ENCODE data around the gene ABCG8.

The ABCG8 gene

DNA sequence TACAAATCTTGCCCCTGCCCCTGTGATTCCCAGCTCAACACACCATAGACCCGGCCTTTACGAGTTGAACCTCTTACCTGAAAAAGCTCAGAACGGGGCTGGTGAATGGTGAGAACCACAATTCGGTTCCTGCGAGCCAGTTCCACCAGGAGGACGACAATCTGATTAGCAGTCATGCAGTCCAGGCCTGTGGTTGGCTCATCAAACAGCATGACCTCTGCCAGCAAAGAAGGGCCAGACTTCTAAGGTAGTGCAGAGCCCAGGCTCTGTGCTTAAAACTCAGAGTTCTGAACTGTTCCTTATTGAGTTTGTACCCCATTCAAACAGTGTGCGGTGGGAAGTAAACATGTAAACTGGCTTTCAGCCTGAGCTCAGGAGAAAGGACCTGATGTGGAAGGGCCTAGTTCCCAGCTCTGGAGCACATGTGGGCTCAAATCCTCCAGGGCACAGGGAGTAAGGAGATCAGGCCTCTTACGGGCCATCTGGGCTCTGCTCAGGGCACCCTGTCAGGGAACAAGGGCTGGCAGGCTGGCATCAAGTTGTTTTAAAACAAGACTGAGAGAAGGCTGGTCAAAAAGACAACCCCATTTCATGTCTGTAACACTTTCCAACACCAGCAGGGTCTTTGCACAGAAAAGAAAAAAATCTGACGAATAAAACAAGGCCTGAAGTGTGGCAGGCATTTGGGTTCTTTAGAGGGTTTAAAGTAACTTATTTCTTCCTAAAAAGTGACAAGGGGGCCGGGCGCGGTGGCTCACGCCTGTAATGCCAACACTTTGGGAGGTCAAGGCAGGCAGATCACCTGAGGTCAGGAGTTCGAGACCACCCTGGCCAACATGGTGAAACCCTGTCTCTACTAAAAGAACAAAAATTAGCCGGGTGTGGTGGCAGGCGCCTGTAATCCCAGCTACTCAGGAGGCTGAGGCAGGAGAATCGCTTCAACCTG is 12.2 kb upstream of the ABCG8 start:
- DNase-seq (ENCODE audit: low read depth, low spot score), result no peak

- no peak for DNase-seq (ENCODE audit: low read depth, low spot score)
Observed at GRCh38 chr2:43831543-43832294, 7.1 kb upstream of the ABCG8 start.

DNA sequence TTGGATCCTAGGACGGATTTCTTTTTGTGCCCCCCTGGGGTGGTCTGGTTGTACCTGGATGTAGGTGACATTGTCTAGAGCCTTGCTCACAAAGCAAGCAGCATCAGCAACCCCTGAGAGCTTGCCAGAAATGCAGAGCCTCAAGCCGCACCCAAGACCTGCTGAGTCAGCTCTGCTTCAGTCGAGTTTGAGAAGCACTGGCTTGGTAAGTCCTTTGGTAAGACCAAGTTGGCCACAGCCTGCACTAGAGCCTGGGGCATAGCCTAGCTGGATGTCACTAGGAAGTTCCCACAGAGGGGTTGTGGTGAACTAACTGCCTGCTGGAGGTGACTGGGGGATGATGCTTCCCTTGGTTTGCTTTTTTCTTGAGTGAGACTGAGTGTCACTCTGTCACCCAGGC is 6.3 kb upstream of the ABCG8 start:
- no peak for DNase-seq (ENCODE audit: low read depth, low spot score)

- no peak for DNase-seq (ENCODE audit: low read depth, low spot score)
Observed at GRCh38 chr2:43837033-43837432, 1.7 kb upstream of the ABCG8 start.

DNA sequence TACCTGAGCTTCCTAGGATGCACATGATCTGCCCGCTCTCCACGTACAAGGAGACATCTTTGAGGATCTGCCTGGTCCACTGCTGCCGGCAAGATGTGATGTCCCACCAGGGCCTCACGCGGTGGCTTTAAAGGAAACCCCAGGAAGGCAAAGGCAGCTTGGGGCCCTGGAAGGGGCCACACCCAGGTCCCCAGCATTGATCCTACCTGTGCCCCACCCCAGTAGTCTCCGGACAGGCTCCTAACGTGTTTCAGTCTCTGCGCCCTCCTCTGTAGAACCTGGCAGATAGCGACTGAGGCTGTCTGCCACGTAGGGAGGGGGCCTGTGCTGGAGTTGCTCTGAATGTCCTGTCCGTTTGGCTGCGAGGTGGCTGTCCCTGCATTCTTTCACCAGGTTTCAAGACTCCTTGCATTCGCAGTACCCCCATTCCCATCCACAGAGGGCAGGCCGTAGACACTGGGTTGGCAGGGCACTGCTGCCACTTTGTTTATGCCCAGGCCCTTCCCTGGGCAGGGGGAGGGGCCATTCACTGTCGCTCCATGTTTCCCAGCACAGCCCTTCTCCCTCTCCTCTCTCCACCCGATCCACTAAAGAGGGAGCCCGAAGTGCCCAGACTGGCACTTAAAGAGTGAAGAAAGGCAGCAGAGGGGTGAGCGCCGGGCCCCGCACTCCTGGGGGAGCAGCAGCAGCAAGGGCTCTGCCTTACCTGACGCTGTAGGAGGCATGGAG is 776 bp upstream of the ABCG8 start:
- DNase-seq (ENCODE audit: low read depth, low spot score), result no peak

GRCh38 chr2:43839776-43840564 is 1.2 kb downstream of the ABCG8 start:
- no peak for DNase-seq (ENCODE audit: low read depth, low spot score)

DNA sequence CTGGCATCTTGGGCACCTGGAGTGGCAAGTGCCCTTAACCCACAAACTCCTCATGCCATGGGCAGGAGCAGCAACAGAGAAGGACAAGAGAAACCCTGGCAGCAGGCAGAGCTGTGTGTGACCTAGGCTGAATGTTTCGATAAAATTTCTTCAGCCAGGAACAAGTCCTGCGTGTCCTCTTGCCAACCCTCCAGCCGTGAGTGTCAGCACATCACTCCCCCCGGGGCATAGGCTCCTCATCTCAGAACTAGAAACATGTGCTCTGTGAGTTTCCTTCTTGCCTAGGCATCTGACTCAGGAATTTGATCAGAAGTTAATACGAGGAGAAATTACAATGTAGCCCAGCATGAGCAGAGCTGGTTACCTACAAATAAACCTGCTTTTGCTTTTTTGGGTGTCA is 2.2 kb downstream of the ABCG8 start:
- no peak for DNase-seq (ENCODE audit: low read depth, low spot score)

DNA sequence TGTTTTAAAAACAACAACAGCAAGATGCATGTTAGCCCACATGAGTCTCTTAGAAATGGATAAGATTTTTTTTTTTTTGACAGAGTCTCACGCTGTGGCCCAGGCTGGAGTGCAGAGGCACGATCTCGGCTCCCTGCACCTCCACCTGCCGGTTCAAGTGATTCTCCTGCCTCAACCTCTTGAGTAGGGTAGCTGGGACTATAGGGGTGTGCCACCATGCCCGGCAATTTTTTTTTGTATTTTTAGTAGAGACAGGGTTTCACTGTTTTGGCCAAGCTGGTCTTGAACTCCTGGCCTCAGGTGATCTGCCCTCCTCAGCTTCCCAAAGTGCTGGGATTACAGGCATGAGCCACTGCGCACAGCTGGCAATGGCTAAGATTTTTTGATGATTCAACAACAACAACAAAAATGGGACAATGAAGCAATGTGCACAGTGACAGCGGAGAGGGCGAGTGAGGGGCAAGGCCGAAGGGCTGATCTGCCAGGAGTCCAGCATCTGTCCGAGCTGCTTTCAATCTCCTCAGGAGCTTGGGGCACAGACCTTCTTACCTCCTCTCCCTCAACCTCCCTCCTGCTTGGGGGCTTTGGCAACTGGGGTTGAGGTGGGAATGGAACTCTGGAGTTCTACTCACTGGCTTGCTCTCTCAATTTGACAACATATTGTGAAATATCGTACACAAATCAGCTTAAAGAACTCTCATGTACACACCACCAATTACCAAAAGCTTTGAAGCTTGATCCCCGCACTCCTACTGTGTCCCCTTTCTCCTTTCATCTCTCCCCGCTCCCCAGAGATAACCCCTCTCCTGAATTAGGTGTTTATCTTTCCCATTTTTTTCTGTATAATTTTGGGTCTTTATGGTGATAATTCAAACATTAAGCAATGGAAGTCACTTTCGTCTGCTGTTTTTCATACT is 3.4 kb downstream of the ABCG8 start:
- DNase-seq (ENCODE audit: low read depth, low spot score), result no peak

DNA sequence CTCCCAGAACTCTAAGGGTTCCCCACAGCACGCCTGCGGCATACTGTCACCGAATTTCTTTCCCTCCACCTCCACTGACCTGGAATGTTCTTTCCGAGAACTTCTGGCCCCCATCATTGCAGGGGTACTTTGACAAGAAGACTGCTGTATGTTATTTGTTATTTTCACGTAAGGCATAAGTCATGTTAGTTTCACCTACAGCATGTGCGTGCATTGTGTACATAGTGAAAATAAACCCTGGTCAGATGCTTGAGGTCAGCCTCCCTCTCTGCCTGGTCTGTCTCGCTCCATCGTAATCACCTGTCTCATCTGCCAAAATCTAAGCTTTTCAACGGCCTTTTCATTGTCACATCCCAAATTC is 4.1 kb downstream of the ABCG8 start:
- DNase-seq (ENCODE audit: low read depth, low spot score), result no peak

DNA sequence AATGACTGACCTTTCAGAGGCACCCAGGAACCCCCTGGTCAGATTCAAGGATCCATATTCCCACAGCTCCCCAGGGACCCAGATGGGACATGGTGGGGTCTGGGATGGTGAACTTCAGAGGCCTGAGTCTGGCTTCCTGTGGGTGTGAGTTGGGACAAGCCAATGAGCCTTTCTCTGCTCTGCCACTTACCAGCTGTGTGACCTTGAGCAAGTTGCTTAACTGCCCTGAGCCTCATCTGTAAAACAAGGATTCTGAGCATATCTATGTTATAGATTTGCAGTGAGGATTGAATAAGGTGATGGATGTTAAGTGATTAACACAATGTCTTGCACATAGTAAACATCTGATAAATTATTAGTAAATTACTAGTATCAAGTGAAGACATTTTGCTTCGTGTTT is 6.4 kb downstream of the ABCG8 start:
- DNase-seq (ENCODE audit: low read depth, low spot score), result no peak

GRCh38 chr2:43846140-43846793 is 7.5 kb downstream of the ABCG8 start:
- no peak for DNase-seq (ENCODE audit: low read depth, low spot score)

GRCh38 chr2:43848214-43848613 is 9.4 kb downstream of the ABCG8 start:
- DNase-seq (ENCODE audit: low read depth, low spot score), result no peak

GRCh38 chr2:43851011-43851980 is 12.5 kb downstream of the ABCG8 start:
- no peak for DNase-seq (ENCODE audit: low read depth, low spot score)

GRCh38 chr2:43852196-43852730 is 13.5 kb downstream of the ABCG8 start:
- no peak for DNase-seq (ENCODE audit: low read depth, low spot score)

DNA sequence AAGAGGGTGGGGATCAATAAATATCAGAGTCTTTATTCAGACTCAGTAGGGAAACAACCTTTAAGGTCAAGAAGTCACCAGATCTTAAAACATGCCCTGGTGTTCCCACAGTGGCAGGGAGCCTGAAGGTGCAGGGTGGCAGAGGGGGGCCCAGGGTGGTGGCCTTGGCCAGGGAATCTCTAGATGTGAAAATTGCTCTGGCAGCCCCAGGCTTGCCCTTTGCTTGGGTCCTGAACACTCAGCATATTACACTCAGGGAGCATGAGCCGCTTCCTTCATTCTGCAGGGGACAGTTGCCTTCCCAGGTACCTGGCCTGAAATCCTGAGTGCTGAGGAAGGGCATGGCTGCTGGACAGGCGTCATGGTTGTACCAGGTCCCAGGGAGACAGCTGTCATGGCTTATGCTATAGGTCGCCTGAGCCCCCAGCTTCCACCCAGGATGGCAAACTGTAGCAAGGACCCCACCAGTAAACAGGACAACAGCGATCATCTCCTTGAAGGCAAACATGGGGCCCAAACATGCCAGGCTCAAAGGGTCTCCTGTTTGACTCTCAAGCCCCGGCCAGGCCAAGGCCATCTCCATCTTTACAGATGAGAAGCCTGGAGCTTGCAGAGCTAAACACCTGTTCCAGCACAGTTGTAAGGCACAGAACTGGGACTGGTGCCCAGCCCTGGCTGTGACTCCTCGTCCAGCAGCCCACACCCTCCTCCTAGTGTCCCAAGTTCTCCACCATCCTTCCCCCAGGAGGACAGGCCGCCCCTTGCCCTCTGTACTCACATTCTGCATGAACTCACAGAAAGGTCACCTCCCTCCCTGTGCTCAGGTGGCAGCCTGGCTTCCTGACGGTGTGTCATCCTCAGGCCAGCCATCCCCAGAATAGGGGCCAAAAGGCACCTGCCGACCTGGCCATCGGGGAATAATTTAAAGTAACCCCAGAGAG is 14.6 kb downstream of the ABCG8 start:
- no peak for DNase-seq (ENCODE audit: low read depth, low spot score)

DNA sequence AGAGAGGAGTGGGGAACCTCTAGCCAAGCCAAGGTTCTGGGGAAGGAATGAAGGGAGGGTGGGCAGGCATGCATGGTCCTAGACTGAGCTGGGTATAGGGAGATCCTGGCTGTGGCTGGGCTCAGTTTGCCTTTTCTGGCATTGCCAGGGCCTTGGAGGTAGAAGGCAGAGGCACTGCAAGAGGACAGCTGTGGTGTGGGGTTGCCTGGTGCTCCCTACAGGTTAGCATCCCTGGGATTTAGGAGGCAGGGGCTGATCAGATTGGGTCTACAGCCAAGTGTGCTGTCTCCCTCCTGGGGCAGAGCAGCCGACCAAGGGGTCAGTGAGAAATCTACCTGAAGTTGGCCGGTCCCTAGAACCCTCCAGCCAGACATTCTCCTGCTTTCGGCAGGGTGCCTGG is 15.9 kb downstream of the ABCG8 start:
- no peak for DNase-seq (ENCODE audit: low read depth, low spot score)

DNA sequence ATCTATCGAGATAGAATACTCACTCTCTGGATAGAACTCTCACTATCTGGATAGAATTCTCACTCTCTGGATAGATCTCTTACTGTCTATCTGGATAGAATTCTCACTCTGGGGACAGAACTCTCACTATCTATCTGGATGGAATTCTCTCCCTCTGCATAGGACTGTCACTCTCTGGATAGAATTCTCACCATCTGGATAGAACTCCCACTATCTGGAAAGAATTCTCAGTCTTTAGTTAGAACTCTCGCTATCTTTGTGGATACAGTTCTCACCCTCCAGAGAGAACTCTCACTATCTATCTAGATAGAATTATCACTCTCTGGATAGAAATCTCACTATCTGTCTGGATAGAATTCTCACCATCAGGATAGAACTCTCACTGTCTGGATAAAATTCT is 16.5 kb downstream of the ABCG8 start:
- DNase-seq (ENCODE audit: low read depth, low spot score), result no peak
